NT2/D1 (cell line): ENCODE measurements around the gene DUSP6.

ENCODE experiments used
- DNase-seq: peaks from one replicate; pipeline ENCODE4 v3.0.0-alpha.2; 2011; ENCODE audit warnings: low read depth, low spot score
- H3K27me3 ChIP-seq: 2 replicates; pipeline ENCODE4 v1.6.0; 2011; ENCODE audit warnings: mild to moderate bottlenecking; ENCODE audit not compliant: insufficient read length, insufficient read depth
- H3K36me3 ChIP-seq: 2 replicates; pipeline ENCODE4 v1.6.1; 2011; ENCODE audit warnings: mild to moderate bottlenecking, low read length, mixed read lengths; ENCODE audit not compliant: insufficient read depth, insufficient read length
- H3K4me1 ChIP-seq: 2 replicates; pipeline ENCODE4 v1.5.1; 2011; ENCODE audit not compliant: insufficient read depth, insufficient read length
- H3K4me3 ChIP-seq: 2 replicates; pipeline ENCODE4 v1.5.1; 2011; ENCODE audit warnings: low read depth; ENCODE audit not compliant: insufficient read length
- H3K9ac ChIP-seq: 2 replicates; pipeline ENCODE4 v1.6.0; 2011; ENCODE audit warnings: low read depth; ENCODE audit not compliant: insufficient read length
- H3K9me3 ChIP-seq: 2 replicates; pipeline ENCODE4 v1.5.1; 2011; ENCODE audit warnings: mild to moderate bottlenecking, low read length; ENCODE audit not compliant: insufficient read depth
- SUZ12 ChIP-seq: IDR thresholded peaks from 2 replicates; pipeline ENCODE4 v1.6.1; 2011; ENCODE audit not compliant: insufficient read length, insufficient read depth; ENCODE audit errors: extremely low read depth
- YY1 ChIP-seq: IDR thresholded peaks from 2 replicates; pipeline ENCODE4 v1.6.1; 2011; ENCODE audit not compliant: insufficient read length, insufficient read depth
- ZNF274 ChIP-seq: IDR thresholded peaks from 2 replicates; pipeline ENCODE4 v1.6.1; 2011; ENCODE audit warnings: mild to moderate bottlenecking, low read depth, low read length

The DUSP6 gene

DNA sequence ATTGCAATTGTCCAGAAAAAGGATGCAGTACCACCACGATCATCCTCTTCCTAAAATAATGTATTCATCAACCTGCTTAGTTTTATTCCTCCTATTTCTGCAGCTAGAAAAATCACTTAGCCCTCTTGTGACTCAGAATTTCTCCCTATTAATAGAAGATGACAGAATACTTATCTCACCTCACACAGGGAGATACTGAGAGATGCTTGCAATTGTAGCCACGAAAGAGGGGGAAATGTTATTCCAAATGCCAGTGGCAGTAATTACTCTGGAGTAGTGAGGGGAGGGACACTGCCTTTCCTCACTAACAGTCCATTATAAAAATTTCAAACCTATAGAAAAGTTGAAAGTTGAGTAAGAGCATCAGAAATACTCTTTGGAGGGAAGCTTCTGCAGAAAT is 11.8 kb upstream of the DUSP6 start:
- Histone ChIP-seq H3K9me3 (no peaks in the 10 kb centered on the region), H3K4me3 (no peak overlapping the region), H3K27me3 (peaks cover 50% of the 10 kb centered on the region), H3K4me1 (no peaks in the 10 kb centered on the region), H3K9ac (no peak overlapping the region), H3K36me3 (no peaks in the 10 kb centered on the region)
- TF ChIP-seq ZNF274: no peak
- TF ChIP-seq SUZ12: no peak
- TF ChIP-seq YY1: no peak
- no peak for DNase-seq

DNA sequence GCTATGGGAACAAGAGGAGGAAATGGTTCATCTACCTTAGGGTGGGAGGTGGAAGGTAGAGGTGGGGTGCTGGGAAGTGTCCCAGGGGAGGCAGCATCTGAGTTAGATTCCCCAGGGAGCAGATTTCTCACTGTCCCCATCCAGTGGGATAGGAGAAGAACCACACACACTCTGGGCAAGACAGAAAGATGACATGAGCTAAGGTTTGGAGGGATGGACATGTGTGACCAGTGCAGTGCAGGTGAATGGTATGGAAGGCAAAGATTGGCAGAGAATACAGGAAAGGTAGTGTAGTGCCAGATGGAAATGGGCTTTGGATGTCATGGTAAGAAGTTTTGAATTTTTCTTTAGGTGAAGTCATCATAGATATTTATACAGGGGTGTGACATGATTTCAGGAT is 11.3 kb upstream of the DUSP6 start:
- Histone ChIP-seq H3K36me3 (no peaks in the 10 kb centered on the region), H3K27me3 (peaks cover 54% of the 10 kb centered on the region), H3K9me3 (no peaks in the 10 kb centered on the region), H3K4me1 (no peaks in the 10 kb centered on the region), H3K9ac (no peak overlapping the region), H3K4me3 (no peak overlapping the region)
- DNase-seq: no peak
- TF ChIP-seq ZNF274 (no peak), YY1 (no peak), SUZ12 (no peak)

DNA sequence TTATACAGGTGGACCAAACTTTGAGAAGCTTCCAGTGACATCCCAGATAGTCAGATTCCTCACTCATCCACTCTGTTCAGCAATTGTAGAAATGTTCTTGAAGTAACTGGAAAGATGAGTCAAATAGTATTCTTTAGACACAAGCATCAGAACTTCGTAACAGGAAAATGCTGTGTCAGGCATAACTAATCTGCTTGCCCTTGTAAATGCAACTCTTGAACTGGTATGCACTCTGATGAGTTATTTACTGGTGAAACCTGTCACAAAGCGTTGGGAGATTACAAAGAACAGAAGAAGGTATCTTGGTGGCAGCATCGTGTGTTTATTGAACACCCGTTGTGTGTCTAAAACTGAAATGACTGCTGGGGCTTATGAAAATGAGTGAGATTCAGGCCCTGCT is 10.8 kb upstream of the DUSP6 start:
- TF ChIP-seq SUZ12: no peak
- TF ChIP-seq YY1: no peak
- no peak for TF ChIP-seq ZNF274
- H3K9ac ChIP-seq: no peak overlapping the region
- H3K4me1 ChIP-seq: no peaks in the 10 kb centered on the region
- H3K4me3 ChIP-seq: no peak overlapping the region
- H3K9me3 ChIP-seq: no peaks in the 10 kb centered on the region
- no peak for DNase-seq
- H3K27me3 ChIP-seq: peaks cover 59% of the 10 kb centered on the region
- no peaks in the 10 kb centered on the region for H3K36me3 ChIP-seq

DNA sequence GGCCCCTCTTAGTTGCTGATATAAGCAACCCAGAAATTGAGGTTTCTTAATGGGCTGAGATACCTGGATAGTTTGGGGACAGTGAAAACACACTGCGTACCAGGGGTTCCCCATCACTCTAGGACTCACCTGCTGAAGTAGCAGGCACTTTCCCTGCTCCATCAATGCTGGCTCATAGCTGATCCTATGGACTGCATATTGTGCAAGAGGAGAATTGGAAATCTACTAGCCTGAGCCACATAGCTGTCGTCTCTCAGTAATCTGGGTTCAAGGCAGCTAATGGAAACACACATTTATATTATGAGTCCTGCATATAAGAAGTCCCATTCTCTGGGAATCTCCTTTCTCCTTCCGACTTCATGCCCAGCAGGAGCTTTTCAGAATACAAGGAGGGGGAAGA is 7.3 kb upstream of the DUSP6 start:
- no peak for DNase-seq
- TF ChIP-seq YY1 (no peak), SUZ12 (no peak), ZNF274 (no peak)
- no peak overlapping the region for H3K4me3 ChIP-seq
- H3K9me3 ChIP-seq: no peaks in the 10 kb centered on the region
- no peak overlapping the region for H3K9ac ChIP-seq
- H3K27me3 ChIP-seq: peaks cover 89% of the 10 kb centered on the region
- H3K36me3 ChIP-seq: no peaks in the 10 kb centered on the region
- no peaks in the 10 kb centered on the region for H3K4me1 ChIP-seq

DNA sequence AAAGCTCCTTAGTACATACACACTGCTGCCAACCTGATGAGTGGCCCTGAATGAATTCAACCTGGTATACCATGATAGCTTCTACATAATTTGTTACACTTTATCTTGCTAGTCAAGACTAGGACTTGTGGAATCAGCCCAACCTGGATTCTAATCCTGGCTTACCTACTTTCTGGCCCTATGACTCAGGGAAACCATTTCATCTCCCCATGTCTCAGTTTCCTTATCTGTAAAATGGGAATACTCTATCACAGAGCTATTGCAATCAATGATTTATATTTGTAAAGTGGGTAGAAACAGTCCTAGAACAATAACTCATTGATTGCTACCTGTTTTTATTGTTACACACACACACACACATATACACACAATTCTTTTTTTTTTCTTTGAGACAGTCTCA is 6.5 kb upstream of the DUSP6 start:
- no peaks in the 10 kb centered on the region for H3K9me3 ChIP-seq
- H3K4me1 ChIP-seq: no peaks in the 10 kb centered on the region
- no peak overlapping the region for H3K9ac ChIP-seq
- TF ChIP-seq YY1 (no peak), SUZ12 (no peak), ZNF274 (no peak)
- no peak for DNase-seq
- no peak overlapping the region for H3K4me3 ChIP-seq
- H3K36me3 ChIP-seq: no peaks in the 10 kb centered on the region
- peaks cover 88% of the 10 kb centered on the region for H3K27me3 ChIP-seq

DNA sequence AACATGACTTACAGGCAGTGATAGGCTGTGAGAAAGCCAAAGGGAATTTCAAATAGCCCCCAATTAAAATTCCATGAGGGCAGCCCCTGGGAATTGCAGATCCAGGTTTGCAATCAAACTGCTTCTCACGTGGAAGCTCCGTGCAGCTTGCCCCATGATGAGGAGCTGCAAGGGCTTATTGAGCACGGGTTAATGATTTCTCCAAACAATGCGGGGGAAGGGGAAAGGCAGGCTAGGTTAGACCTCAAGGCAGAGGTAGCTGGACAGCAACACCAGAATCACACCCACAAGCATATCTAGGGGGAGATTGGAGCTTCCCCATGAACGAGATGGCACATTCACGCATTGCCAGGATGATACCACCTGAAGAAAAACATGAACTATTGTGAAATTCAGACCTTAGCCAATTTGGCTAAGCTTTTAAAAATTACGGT is 5.0 kb upstream of the DUSP6 start:
- Histone ChIP-seq H3K9ac (no peak overlapping the region), H3K27me3 (peaks cover 75% of the 10 kb centered on the region), H3K36me3 (no peaks in the 10 kb centered on the region), H3K4me3 (no peak overlapping the region), H3K4me1 (no peaks in the 10 kb centered on the region), H3K9me3 (no peaks in the 10 kb centered on the region)
- TF ChIP-seq SUZ12 (no peak), ZNF274 (no peak), YY1 (no peak)
- DNase-seq: no peak

DNA sequence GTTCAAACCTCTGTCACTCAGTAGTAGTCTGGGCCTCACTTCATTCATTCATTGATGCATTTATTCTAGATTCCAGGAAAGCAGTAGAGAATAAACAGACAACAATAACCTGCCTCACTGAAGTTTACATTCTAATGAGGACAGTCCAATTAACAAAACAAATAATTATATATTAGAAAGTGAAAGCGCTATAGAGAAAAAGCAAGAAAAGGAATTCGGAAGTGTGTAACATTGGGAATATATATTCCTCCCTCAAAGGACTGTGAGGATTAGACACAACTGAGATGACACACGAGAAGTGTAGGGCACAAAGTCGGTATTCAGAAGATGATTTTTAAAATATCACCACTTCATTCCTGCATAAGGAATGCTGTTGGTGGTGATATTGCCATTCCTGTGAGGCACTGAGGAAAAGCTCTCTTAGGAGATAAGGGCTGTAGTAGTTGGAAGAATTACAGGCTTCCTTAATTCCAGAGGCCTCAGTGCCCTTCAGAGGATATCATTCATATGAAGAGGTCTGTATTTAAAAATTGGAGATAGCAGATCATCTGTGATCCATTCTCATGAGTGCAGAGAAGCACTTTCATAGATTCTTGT is 3.9 kb upstream of the DUSP6 start:
- H3K4me1 ChIP-seq: peaks cover 4% of the 10 kb centered on the region
- no peak overlapping the region for H3K4me3 ChIP-seq
- no peak overlapping the region for H3K9ac ChIP-seq
- DNase-seq: no peak
- peaks cover 79% of the 10 kb centered on the region for H3K27me3 ChIP-seq
- TF ChIP-seq ZNF274 (no peak), YY1 (no peak), SUZ12 (no peak)
- H3K36me3 ChIP-seq: no peaks in the 10 kb centered on the region
- H3K9me3 ChIP-seq: no peaks in the 10 kb centered on the region

DNA sequence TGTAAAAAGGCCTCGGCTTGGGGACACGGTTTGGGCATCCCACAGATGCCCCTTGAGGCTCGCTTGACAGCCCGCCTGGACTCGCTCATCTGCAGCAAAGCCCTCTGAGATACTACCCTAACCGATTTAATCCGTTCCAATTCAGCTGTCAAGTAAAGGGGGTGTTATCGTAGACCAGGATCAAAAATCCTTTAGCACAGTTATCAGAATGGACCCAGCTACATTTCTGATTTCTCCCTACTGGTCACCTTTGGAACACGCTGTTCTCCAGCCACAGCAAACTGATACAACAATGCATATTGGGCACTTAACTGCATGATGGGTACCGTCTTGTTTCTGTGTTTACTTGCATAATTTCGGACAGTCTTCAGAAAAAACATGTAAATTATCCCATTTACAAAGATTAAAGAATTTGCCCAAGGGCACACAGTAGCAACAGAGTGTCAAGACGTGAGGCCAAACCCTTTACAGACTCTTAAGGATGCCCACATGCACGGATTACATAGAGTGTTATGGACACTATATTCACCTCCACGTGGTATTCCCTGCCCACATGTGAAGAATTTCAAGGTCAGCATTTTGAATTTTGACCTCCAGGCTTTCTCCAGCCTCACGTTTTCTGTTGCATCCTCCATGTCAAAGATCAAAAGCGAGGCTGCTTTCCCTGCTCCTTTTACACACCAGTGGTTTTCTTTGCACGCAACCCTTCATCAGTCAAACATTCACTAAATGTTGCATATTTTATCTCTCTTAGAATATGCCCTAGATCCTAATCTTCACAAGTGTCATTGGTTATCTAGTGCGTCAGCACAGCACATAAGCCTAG is 3.2 kb upstream of the DUSP6 start:
- no peaks in the 10 kb centered on the region for H3K9me3 ChIP-seq
- H3K4me3 ChIP-seq: no peak overlapping the region
- H3K4me1 ChIP-seq: peaks cover 7% of the 10 kb centered on the region
- no peak for TF ChIP-seq SUZ12
- TF ChIP-seq YY1: no peak
- TF ChIP-seq ZNF274: no peak
- peaks cover 79% of the 10 kb centered on the region for H3K27me3 ChIP-seq
- H3K9ac ChIP-seq: no peak overlapping the region
- no peaks in the 10 kb centered on the region for H3K36me3 ChIP-seq
- no peak for DNase-seq
